ENCODE data around the gene WNT5B. TPM values are rescaled to one million over a fixed set of nuclear protein-coding genes. Genes with fewer than 3 reads are reported as not detected.

Gene WNT5B
- total and polyA plus RNA-seq, 9 donors: 3.1 to 20.3 (median 8.5) TPM

DNA sequence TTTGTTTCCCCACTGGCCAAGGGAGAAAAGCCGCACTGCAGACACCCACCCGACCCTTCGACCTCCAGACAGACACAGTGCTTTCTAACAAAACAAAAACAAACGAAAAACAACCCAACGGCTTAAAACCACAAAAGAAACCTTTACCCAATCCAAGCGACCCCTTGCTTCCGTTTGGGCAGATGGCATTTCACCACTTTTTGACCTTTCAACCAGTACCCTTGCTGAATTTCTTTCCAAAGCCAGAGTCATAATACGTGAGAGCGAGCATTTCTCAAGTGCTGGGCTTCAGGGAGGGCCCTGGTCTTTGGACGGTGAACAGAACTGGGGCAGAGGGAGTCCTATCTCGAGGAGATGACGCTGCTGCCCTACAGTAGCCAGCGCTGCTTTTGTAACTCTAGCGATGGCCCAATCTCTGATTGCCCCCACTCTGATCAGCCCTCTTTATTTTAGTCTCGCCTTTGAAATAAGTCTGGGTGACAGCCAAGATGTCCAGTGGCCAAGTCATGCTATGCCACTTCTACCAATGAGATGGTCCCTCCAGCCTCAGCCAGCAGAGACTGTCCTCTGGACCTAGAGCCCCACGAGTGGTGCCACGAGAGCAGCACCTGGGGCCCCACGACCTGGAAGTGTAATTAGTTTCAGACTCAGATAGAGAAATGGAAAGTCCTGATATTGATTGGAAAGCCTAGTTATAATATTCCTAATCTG lies 40.0 kb downstream of the WNT5B start:
- intact Hi-C loops (cut with DNase I): no loop called here
- peak in 1 of 5 donors; percentile 37 for DNase-seq
- no peaks in the 10 kb centered on the region for H3K36me3 ChIP-seq
- no peaks in the 10 kb centered on the region for H3K9me3 ChIP-seq
- TF ChIP-seq, protein P1, sequence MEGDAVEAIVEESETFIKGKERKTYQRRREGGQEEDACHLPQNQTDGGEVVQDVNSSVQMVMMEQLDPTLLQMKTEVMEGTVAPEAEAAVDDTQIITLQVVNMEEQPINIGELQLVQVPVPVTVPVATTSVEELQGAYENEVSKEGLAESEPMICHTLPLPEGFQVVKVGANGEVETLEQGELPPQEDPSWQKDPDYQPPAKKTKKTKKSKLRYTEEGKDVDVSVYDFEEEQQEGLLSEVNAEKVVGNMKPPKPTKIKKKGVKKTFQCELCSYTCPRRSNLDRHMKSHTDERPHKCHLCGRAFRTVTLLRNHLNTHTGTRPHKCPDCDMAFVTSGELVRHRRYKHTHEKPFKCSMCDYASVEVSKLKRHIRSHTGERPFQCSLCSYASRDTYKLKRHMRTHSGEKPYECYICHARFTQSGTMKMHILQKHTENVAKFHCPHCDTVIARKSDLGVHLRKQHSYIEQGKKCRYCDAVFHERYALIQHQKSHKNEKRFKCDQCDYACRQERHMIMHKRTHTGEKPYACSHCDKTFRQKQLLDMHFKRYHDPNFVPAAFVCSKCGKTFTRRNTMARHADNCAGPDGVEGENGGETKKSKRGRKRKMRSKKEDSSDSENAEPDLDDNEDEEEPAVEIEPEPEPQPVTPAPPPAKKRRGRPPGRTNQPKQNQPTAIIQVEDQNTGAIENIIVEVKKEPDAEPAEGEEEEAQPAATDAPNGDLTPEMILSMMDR (IDR thresholded peaks at IDR 0.05): no peak
- TF ChIP-seq POLR2A (IDR thresholded peaks at IDR 0.05): no peak
- peaks cover 7% of the 10 kb centered on the region for H3K4me1 ChIP-seq (ENCODE audit: insufficient read depth)
- H3K27ac ChIP-seq: peak overlapping the region in 1 of 2 donors; percentile 6
- 40 to 63% (median 48%) methylated on average over 18 of the region's 18 CpGs for WGBS, 3 donors
- H3K27me3 ChIP-seq: no peaks in the 10 kb centered on the region
- no peak overlapping the region for H3K4me3 ChIP-seq

DNA sequence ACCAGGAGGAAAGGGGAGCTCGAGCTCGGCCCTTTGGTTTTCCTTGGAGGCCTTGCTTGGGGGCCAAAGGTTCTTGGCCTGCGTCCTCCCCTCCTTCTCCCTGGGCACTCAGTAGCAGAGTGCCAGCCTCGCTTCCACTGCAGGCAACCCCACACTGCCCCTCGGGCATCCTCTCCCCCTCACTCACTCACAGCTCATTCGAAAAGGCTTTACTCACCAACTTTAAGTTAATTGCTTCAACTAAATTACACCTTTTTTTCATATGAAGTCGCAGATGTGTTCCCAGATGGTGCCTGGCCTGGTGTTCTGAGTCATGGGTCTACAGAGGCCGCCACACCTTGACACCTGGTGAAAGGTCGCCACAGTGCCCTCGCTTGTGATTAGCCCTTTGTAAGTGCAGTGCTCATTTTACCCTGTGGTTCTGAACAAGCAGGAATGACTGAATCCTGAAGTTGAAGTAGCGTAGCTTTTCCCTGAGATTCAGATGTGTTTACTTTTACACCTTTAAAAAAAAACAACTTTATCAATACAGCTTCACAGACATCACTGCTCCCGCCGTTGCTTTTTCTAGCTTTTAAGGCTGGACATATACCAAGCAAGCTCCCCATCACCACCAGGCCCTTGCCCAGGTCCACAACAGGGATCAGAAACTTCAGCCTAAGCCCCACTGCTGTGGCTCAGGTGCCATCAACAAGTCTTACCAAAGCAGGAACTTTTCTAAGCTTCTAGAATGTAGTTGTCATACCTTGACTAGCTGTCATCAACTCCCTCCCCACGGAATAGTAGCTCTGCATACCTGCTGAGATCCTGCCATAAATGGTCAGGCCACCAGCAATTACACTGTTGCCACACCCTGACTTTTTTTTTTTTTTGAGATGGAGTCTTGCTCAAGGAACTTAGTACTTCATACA lies 41.6 kb downstream of the WNT5B start:
- TF ChIP-seq, protein P1 (IDR thresholded peaks at IDR 0.05): no peak
- TF ChIP-seq POLR2A (IDR thresholded peaks at IDR 0.05) (no peak), EP300 (IDR thresholded peaks at IDR 0.05) (no peak)
- DNase-seq: no peak
- intact Hi-C loops (cut with DNase I): no loop called here
- Histone ChIP-seq H3K36me3 (no peaks in the 10 kb centered on the region), H3K9me3 (no peaks in the 10 kb centered on the region), H3K27ac (no peak overlapping the region), H3K4me3 (no peak overlapping the region), H3K4me1 (ENCODE audit: insufficient read depth) (peaks cover 7% of the 10 kb centered on the region), H3K27me3 (no peaks in the 10 kb centered on the region)
- WGBS, 3 donors: 79 to 84% (median 82%) methylated on average over 14 of the region's 14 CpGs

DNA sequence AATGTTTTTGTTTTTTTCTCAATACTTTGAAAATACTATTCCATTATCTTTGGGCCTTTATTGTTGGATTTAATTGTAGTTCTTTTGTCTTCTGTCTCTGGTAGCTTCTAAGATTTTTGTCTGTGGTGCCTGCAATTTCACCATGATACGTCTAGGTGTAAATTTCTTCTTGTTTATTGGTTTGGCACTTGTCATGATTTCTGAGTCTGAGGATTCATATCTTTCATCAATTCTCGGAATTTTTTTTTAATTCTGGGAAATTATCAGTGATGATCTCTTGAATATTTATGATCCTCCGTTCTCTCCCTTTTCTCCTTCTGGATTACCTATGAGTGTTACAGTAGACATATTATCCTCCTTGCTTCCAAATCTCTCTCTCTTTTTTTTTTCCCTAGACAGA lies 47.0 kb downstream of the WNT5B start:
- Histone ChIP-seq H3K27me3 (no peaks in the 10 kb centered on the region), H3K4me3 (no peak overlapping the region), H3K27ac (no peak overlapping the region), H3K9me3 (no peaks in the 10 kb centered on the region), H3K4me1 (ENCODE audit: insufficient read depth) (no peaks in the 10 kb centered on the region), H3K36me3 (no peaks in the 10 kb centered on the region)
- WGBS, 3 donors: 91 to 97% (median 92%) methylated on average over 3 of the region's 3 CpGs
- DNase-seq: no peak
- intact Hi-C loops (cut with DNase I): no loop called here
- TF ChIP-seq POLR2A (IDR thresholded peaks at IDR 0.05) (no peak), EP300 (IDR thresholded peaks at IDR 0.05) (no peak)
- TF ChIP-seq, protein P1 (IDR thresholded peaks at IDR 0.05): no peak

DNA sequence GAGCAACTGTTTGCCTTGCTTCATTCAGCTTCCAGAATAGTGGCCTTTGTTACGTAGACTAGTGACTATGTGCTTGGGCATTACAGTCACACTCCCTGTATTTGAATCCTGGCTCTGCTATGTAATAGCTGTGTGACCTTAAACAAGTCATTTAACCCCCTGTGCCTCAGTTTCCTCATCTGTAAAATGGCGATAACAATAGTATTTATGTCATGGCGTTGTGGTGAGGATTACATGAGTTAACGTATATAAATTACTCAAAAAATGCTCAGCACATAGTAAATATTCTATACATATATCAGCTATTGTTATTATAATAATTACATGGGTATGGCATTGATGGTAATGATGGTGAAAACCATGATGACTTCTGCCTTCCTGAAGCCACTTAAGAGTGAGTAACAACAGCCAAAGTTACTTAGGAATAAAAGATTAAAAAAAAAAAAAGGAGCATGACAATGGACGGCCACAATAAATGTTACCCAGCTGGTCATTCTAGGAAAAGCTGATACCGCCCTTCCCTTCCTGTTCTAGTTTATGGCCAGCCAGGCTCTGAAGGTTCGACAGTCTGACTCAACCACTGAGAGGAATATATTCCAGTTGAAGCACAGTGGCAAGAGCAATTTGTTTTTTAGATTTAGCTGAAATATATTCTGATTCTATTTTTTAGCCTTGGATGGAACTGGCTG lies 51.9 kb downstream of the WNT5B start:
- Histone ChIP-seq H3K9me3 (no peaks in the 10 kb centered on the region), H3K27me3 (no peaks in the 10 kb centered on the region), H3K27ac (no peak overlapping the region), H3K36me3 (no peaks in the 10 kb centered on the region), H3K4me3 (no peak overlapping the region), H3K4me1 (ENCODE audit: insufficient read depth) (no peaks in the 10 kb centered on the region)
- 69 to 74% (median 72%) methylated on average over 7 of the region's 7 CpGs for WGBS, 3 donors
- no peak for DNase-seq
- TF ChIP-seq, protein P1 (IDR thresholded peaks at IDR 0.05): no peak
- TF ChIP-seq POLR2A (IDR thresholded peaks at IDR 0.05) (no peak), EP300 (IDR thresholded peaks at IDR 0.05) (no peak)
- intact Hi-C loops (cut with DNase I): no loop called here

Measured in ovary (tissue), 9 donors.